Activated naive CD4-positive, alpha-beta T cell (primary cell): ENCODE data around the gene EMP1.
A peak's percentile ranks its signal among the peaks of the same experiment; 100 is the strongest.

Experiments used
- DNase-seq, 4 experiments: peaks; one replicate each; lab custom pipeline; 2025; lab: John Stamatoyannopoulos, UW

The EMP1 gene

GRCh38 chr12:13197526-13198143 lies 1.1 kb downstream of the EMP1 start:
- no peak for DNase-seq

DNA sequence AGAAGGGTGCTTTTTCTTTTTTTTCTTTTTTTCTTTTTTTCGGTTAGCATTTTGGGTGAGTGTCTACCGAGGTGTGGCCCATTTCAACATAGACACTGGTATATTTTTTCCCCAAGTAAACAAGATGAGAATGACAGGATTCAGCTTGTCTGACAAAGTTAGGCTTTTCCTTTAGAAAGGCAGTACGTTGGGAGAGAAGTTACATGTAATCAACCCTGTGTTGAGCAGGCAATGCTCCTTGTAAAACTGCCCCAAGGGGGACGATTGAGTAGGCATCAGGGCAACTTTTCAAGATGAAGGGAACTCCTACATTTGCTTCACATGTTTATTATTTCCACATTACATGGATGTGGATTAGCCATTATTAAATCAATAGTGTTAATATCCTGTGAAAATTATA lies 1.7 kb downstream of the EMP1 start:
- no peak for DNase-seq

- no peak for DNase-seq
These were observed 2.4 kb downstream of the EMP1 start for GRCh38 chr12:13198876-13199275.

GRCh38 chr12:13199592-13199991 lies 3.1 kb downstream of the EMP1 start:
- no peak for DNase-seq

DNA sequence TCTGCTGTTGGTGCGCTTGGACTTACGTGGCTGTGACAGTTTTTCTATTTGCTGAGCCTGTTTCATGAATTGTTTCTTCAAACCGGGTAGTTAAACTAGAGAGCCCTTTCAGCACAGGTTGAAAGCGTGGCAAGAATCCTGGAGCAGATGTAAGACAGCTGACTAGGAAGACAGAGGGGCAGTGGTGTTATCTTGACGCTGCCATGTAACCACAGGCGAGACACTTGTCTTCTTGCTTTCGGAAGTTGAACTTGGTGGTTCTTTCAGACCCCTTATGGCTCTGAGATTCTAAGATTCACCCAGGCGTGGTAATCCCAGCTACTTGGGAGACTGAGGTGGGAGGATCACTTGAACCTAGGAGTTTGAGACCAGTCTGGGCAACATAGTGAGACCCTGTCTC lies 4.3 kb downstream of the EMP1 start:
- no peak for DNase-seq

DNA sequence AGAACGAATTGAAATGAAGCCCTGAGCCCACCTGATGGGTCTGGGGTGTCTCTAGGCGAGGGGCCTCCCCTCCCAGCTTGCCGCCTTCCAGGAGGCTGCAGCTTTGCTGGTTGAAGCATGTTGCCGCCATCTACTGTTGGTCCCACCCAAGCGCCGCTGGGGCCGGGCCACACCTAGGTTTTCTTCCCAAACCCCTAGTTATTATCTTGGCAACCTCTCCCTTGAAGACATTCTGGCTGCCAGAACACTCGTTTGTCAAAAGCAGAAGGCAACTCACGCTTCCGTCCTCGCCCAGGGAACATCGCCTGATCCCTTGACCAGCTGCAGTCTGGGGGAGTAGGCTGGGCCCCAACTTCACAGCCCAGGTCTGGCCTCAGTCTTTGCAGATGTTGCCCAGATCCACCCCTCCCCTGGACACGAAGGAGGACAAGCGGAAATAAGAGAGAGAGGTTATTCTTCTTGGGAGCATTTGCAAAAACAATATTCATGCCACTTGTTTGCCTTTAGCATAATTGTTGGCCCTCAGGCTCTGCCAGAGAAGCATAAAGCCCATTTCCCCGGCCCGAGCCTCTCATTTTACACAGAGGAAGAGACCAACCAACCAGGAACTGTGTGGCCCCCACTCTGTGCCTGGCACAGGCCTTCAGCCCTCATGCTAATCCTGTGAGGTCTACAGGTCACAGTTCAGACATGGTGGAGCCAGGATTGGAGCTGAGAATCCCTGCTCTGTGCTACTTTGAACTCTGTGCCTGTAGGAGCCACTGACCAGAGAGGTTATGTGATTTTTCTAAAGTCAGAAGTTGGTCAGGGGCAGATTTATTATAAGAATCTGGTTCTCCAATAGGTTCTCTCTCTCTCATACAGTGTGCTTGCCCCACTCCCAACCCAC lies 6.8 kb downstream of the EMP1 start:
- DNase-seq = no peak

- no peak for DNase-seq
These were observed 7.9 kb downstream of the EMP1 start for GRCh38 chr12:13204428-13204827.

- DNase-seq = no peak
These were observed 9.5 kb downstream of the EMP1 start for GRCh38 chr12:13205809-13206559.

DNA sequence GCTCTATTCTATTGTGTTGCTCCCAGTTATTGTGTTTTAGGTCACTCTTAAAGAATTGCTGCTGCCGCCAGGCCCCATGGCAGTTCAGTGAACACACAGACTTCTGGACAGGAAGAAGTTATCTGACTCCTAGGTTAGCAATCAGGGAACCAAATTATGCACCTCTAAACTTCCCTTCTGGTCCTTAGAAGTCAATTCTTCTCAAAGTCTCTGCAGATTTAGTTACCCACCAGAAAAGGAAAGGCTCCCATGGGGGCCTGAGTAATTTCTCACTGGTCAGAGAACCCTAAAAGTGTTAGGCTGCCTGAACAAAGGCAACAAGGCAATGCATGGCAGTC lies 10.0 kb downstream of the EMP1 start:
- no peak for DNase-seq

DNA sequence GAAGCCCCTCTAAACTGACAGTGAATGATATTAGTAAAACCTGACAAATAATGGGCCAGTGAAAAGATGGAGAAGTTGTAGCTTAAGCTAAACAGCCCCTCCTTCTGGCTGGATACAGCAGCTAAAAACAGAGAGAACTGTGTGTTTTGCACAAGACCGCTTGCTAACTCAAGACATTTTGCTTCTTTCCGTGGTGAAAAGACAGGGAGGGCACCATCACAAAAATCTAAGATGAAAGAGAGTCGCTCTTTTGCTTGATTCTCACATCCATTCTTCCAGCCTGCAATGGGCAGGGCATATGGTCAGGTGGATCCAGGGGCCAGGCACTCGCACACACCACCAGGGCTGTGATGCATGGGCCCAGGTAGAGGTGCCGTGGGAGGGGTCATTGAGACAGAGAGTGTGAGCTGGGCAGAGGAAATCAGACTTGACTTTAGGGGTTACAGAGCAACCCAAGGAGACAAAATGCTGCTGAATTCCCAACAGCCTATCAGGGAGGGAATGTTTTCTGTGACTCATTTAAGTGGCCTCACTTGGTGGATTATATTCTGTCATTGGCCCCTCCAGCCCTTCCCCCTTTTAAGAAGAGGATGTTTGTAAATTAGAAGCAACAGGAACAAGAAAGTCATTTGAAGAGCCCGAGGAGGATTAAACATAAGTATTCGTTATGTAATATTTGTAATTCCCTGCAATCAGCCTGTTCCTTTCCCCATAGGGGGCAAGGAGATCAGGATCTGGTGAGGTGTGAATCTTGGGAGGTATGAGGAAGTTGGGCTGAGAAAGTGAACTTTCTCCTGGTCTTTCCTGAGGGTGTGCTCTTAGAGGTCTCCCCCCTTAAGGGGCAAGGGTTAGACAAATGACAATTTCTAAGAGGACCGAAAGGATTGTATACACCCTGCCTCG lies 12.3 kb downstream of the EMP1 start:
- no peak for DNase-seq

DNA sequence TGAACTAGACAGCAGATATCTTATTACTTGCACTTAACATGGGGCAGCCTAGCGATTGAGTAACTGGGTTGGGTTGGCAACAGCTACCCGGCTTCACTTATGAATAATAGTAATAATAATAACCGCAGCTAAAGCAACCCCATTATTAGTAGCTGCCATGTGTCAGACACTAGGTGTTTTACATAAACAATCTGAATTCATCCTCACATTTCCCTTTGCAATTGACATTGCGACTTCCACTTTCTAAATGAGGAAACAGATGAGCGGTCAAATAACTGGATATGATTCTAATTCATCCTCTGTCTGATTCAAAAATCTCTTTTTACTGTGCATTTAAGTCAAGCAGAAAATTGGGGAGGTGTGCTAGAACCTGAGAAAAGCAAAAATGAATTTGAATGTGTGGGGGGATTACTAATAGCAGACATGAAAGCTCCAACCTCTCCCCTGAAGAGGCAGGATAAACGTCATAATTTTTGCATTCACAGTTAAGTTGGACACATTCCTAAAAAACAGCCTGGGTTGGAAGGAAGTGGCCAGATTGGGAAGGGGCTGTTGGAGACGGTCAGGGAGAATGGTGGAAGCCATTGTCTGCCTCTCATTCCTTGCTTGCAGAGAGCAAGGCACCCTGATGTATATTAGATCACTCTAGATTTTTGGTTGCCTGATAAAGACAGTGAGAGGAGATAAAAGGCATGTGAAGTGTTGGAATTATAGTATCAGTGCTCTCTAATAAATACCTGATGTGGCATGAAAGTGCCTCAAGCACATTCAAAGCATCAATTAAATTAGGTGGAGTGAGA lies 13.1 kb downstream of the EMP1 start:
- DNase-seq = no peak

- no peak for DNase-seq
These were observed 14.0 kb downstream of the EMP1 start for GRCh38 chr12:13210236-13211190.

- DNase-seq = no peak
These were observed 14.8 kb downstream of the EMP1 start for GRCh38 chr12:13211191-13211858.

DNA sequence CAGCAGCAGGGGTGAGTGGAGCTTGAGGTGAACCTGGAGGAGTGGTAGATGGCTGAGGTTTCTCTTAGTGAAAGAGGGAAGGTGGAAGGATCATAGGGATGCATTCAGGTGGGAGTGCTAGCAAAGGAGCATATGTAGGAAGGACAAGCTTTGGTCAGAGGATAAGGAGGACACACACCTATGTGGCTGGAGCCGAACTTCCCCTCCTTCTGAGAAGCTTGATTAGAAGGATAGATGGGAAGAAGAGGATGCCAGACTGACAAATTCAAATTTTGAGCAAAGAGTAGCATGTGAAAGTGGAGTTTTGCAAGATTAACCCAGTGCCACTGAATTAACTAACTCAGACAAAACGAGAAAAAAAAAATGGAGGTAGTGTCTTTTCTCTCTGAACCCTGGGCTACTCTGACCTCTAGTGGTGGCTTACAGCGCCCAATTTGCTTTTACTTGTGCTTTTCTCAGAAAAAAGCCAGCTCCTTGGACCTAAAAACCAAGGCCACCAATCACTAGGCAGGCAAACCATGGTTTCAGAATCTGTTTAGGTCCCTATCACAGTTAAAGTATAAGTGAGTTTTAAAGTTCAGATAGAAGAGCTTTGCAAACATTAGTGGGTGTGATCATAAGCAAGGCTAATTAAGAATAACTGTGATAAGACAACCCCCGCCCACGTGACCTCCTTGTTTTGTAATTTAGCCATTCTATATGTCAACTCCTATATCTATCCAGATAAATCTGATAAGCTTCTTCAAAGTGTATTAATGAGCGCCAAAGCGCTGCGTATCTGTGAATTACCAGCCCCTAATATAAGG lies 15.5 kb downstream of the EMP1 start:
- peak in 3 of 4 experiments; percentile 8 to 49 (median 28) for DNase-seq

DNA sequence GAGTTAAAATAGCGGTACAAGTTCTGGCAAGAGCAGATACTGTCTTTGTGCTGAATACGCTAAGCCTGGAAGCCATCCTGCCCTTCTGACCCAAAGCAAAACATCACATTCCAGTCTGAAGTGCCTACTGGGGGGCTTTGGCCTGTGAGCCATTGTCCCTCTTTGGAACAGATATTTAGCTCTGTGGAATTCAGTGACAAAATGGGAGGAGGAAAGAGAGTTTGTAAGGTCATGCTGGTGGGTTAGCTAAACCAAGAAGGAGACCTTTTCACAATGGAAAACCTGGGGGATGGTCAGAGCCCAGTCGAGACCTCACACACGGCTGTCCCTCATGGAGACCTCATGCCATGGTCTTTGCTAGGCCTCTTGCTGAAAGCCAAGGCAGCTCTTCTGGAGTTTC lies 18.5 kb downstream of the EMP1 start:
- no peak for DNase-seq

GRCh38 chr12:13218641-13219040 lies 22.1 kb downstream of the EMP1 start:
- no peak for DNase-seq

DNA sequence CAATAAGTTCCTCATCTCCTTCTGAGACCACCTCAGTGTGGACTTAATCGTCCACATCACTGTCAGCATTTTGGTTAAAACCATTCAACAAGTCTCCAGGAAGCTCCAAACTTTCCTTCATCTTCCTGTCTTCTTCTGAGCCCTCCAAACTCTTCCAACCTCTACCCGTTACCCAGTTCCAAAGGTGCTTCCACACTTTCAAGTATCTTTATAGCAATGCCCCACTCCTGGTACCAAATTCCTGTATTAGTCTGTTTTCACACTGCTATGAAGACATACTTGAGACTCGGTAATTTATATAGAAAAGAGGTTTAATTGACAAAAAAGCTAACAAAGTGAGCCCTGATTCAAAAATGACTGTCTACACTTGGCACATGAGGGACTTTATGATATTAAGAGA lies 22.8 kb downstream of the EMP1 start:
- no peak for DNase-seq

DNA sequence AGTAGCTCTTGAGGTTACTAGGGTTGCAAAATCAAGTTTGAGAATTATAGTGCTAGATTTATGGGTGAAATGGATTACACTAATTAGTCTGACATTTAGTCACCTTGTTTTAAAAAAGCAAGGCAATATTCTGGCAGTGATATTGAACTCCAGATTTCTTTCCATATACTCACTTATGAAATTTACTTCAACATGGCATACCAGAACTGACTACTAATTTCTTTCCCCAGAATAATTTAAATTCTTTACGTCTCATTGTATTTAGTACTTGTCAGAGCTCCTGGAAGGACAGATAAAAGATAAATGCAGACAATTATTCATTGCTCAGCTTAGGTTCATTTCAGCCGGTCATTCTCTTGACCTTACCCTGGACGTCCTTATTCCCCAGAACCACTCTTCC lies 24.3 kb downstream of the EMP1 start:
- DNase-seq = no peak

- no peak for DNase-seq
These were observed 25.6 kb downstream of the EMP1 start for GRCh38 chr12:13222076-13222475.
